Upper lobe of left lung (tissue), 6 donors: Measurements from ENCODE around the gene ADCY5. TPM values are rescaled to one million over a fixed set of nuclear protein-coding genes. Genes with fewer than 3 reads are reported as not detected.

Experiments used
- ATAC-seq, 2 donors: fragments of 200-7000 bp; cut with Tn5 transposase; one replicate each; pipeline ENCODE4 v1.9.1; 2022; ENCODE audit warnings: mild to moderate bottlenecking in 2 of 2, moderate library complexity in 2 of 2; ENCODE audit not compliant: low FRiP score in 2 of 2
- DNase-seq, 2 donors: peaks; one replicate each; pipeline ENCODE4 v3.0.0-alpha.2; 2019 to 2020
- H3K27ac ChIP-seq, 4 donors: fragments of 200-600 bp; sonication (generic); one replicate each; pipeline ENCODE4 v1.5.1; 2016 to 2019
- H3K27me3 ChIP-seq, 4 donors: fragments of 200-600 bp; sonication (generic); one replicate each; pipeline ENCODE4 v1.5.1; 2017 to 2019
- H3K36me3 ChIP-seq, 4 donors: fragments of 200-600 bp; sonication (generic); one replicate each; pipeline ENCODE4 v1.5.1; 2016 to 2019
- H3K4me1 ChIP-seq, 4 donors: fragments of 200-600 bp; sonication (generic); one replicate each; pipeline ENCODE4 v1.5.1; 2018 to 2019
- H3K4me3 ChIP-seq, 4 donors: fragments of 200-600 bp; sonication (generic); one replicate each; pipeline ENCODE4 v1.5.1; 2017 to 2019; ENCODE audit warnings: mild to moderate bottlenecking in 2 of 4, moderate library complexity in 1 of 4
- H3K9me3 ChIP-seq, 4 donors: fragments of 200-600 bp; sonication (generic); one replicate each; pipeline ENCODE4 v1.5.1; 2018 to 2019
- CTCF ChIP-seq, 6 experiments: fragments of 450-650 bp in 4 of 6; fragments of 200-600 bp in 2 of 6; sonication (generic) in 2 of 6; IDR thresholded peaks; one replicate each; pipeline ENCODE4 v1.5.1; 2016 to 2019; ENCODE audit warnings: antibody characterized with exemption in 6 of 6
- EP300 ChIP-seq, 4 donors: sonication (generic); formaldehyde crosslinking; IDR thresholded peaks; one replicate each; pipeline ENCODE4 v1.5.1; 2017; ENCODE audit warnings: antibody characterized with exemption in 4 of 4, control low read depth in 2 of 4
- POLR2A ChIP-seq, 4 donors: fragments of 450-650 bp; IDR thresholded peaks; one replicate each; pipeline ENCODE4 v1.5.1; 2016 to 2017; ENCODE audit warnings: antibody characterized with exemption in 4 of 4, mild to moderate bottlenecking in 2 of 4
- POLR2AphosphoS5 ChIP-seq, 2 donors: sonication (generic); formaldehyde crosslinking; IDR thresholded peaks; one replicate each; pipeline ENCODE4 v1.5.1; 2017; ENCODE audit warnings: antibody characterized with exemption in 2 of 2
- WGBS, 2 donors: methylation state at CpG; one replicate each; pipeline ENCODE4 v1.1.5; 2017 to 2018; 5-methylcytosine and 5-hydroxymethylcytosine counted together
- total RNA-seq, 6 donors: library from RNA; depleted of rRNA in 4 of 6; stranded (reverse); fragments of >200 nt in 4 of 6; gene quantifications; one replicate each; pipeline versions ENCODE4 v1.1.0 to v1.2.1, GENCODE V29; 2016 to 2021
- donor health status: DM: no; HTN: no; CAD: no; lungs with moderate emphysema.
- donor health status: DM: no; HTN: yes; CAD: no; lungs with severe emphysema.

The ADCY5 gene
- total RNA-seq, 6 donors from 2014 or later = 2.1 to 23.0 (median 3.2) TPM

- H3K4me1 ChIP-seq = no peaks in the 10 kb centered on the region
- H3K27ac ChIP-seq = no peak overlapping the region
- no peaks in the 10 kb centered on the region for H3K27me3 ChIP-seq
- no peak for TF ChIP-seq CTCF (IDR thresholded peaks at IDR 0.05)
- TF ChIP-seq POLR2AphosphoS5 (IDR thresholded peaks at IDR 0.05) = no peak
- TF ChIP-seq EP300 (IDR thresholded peaks at IDR 0.05) = no peak
- no peak for TF ChIP-seq POLR2A (IDR thresholded peaks at IDR 0.05)
- H3K9me3 ChIP-seq = no peaks in the 10 kb centered on the region
- no peaks in the 10 kb centered on the region for H3K36me3 ChIP-seq
- H3K4me3 ChIP-seq = no peak overlapping the region
- DNase-seq (no peak), ATAC-seq (no peak)
- WGBS, 2 donors = 81 to 86% methylated on average over 3 of the region's 3 CpGs
These were observed 68.6 kb downstream of the ADCY5 start for GRCh38 chr3:123380261-123380660.

GRCh38 chr3:123379041-123379830 lies 69.7 kb downstream of the ADCY5 start:
- no peaks in the 10 kb centered on the region for H3K27me3 ChIP-seq
- H3K4me3 ChIP-seq = no peak overlapping the region
- no peaks in the 10 kb centered on the region for H3K4me1 ChIP-seq
- no peaks in the 10 kb centered on the region for H3K36me3 ChIP-seq
- DNase-seq (no peak), ATAC-seq (no peak)
- H3K9me3 ChIP-seq = no peaks in the 10 kb centered on the region
- H3K27ac ChIP-seq = no peak overlapping the region
- 85 to 88% methylated on average over 10 to 11 of the region's 11 CpGs for WGBS, 2 donors
- no peak for TF ChIP-seq POLR2AphosphoS5 (IDR thresholded peaks at IDR 0.05)
- no peak for TF ChIP-seq CTCF (IDR thresholded peaks at IDR 0.05)
- no peak for TF ChIP-seq EP300 (IDR thresholded peaks at IDR 0.05)

- Histone ChIP-seq H3K4me1 (peaks cover 0 to 2% (median under 1%) of the 10 kb centered on the region in 4 donors), H3K27me3 (no peaks in the 10 kb centered on the region), H3K9me3 (no peaks in the 10 kb centered on the region), H3K36me3 (no peaks in the 10 kb centered on the region), H3K4me3 (no peak overlapping the region), H3K27ac (no peak overlapping the region)
- no peak for TF ChIP-seq CTCF (IDR thresholded peaks at IDR 0.05)
- no peak for TF ChIP-seq EP300 (IDR thresholded peaks at IDR 0.05)
- no peak for TF ChIP-seq POLR2A (IDR thresholded peaks at IDR 0.05)
- TF ChIP-seq POLR2AphosphoS5 (IDR thresholded peaks at IDR 0.05) = no peak
- no peak for ATAC-seq
- WGBS, 2 donors = 79 to 84% methylated on average over 7 to 8 of the region's 8 CpGs
- no peak for DNase-seq
These were observed 70.4 kb downstream of the ADCY5 start for GRCh38 chr3:123378409-123378915.

GRCh38 chr3:123377243-123377740 lies 71.6 kb downstream of the ADCY5 start:
- no peak for TF ChIP-seq POLR2AphosphoS5 (IDR thresholded peaks at IDR 0.05)
- TF ChIP-seq EP300 (IDR thresholded peaks at IDR 0.05) = no peak
- no peak for TF ChIP-seq POLR2A (IDR thresholded peaks at IDR 0.05)
- no peak for TF ChIP-seq CTCF (IDR thresholded peaks at IDR 0.05)
- peaks cover 0 to 9% (median 1%) of the 10 kb centered on the region in 4 donors for H3K4me1 ChIP-seq
- H3K27me3 ChIP-seq = no peaks in the 10 kb centered on the region
- DNase-seq = no peak
- no peak overlapping the region for H3K27ac ChIP-seq
- 53 to 68% methylated on average over 2 of the region's 2 CpGs for WGBS, 2 donors
- H3K36me3 ChIP-seq = no peaks in the 10 kb centered on the region
- H3K9me3 ChIP-seq = no peaks in the 10 kb centered on the region
- no peak for ATAC-seq
- no peak overlapping the region for H3K4me3 ChIP-seq
